GM10266 (cell line): ENCODE results near the gene ASB3.
"Not testable (repeated sequence)": the region's sequence is repeated elsewhere in the genome, so short reads cannot be mapped to it uniquely, and the experiment has no call there.

Experiments used
- DNase-seq: peaks from one replicate; pipeline ENCODE4 v3.0.0; 2012; ENCODE audit errors: extremely low spot score
- TF ChIP-seq, protein P1 (sequence below): IDR thresholded peaks from 2 replicates; pipeline ENCODE4 v1.5.1; 2012; ENCODE audit warnings: mild to moderate bottlenecking, low read depth; ENCODE audit not compliant: control insufficient read depth, insufficient read depth; ENCODE audit errors: missing control alignments

The ASB3 gene

DNA sequence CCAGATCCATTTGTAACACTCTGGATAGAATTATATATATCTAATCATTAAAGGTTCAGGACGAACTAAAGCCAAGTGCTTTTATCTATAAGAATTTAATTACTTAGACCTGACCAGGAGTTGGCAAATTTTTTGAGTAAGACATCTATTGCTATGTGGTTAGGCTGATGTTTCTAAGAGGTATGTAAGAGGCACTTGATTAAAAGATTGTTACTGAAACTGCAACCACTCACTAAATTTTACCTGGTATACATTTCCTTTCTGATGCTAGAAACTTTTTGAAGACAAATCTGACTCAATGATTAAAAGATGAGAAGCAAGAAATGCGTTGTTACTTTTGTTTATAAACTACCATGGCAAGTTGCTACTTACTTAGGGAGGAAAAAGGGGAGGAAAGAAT lies 95.9 kb downstream of the ASB3 start:
- DNase-seq, result no peak

DNA sequence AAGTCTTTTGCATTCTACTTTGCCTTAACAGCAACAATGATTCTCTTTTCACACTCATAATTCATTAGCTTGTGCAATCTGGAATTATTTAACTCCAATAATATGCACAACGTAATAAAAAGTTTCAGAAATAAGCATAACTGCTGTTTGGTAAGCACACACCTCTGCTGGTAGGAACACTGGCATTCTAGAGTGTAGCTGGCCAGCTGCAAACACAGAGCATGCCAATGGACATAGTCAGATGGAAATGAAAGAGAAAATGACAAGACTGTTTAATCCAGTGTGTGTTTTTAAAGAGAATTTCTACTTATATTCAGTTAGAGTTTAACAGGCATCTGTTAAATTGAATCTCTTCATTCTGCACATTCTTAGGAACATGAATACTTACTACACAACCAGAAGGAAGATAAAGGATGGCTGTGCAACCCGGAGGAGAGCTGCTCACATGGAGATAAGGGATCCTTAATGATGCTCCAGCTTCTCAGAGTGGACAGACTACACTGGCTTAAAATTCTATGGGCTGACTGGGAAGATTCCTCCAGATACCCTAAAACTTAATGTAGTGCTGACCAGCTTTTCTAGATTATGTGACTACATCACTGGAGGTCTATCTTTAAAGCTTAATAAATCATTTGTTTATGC lies 113.8 kb downstream of the ASB3 start:
- no peak for DNase-seq
- TF ChIP-seq, protein P1, sequence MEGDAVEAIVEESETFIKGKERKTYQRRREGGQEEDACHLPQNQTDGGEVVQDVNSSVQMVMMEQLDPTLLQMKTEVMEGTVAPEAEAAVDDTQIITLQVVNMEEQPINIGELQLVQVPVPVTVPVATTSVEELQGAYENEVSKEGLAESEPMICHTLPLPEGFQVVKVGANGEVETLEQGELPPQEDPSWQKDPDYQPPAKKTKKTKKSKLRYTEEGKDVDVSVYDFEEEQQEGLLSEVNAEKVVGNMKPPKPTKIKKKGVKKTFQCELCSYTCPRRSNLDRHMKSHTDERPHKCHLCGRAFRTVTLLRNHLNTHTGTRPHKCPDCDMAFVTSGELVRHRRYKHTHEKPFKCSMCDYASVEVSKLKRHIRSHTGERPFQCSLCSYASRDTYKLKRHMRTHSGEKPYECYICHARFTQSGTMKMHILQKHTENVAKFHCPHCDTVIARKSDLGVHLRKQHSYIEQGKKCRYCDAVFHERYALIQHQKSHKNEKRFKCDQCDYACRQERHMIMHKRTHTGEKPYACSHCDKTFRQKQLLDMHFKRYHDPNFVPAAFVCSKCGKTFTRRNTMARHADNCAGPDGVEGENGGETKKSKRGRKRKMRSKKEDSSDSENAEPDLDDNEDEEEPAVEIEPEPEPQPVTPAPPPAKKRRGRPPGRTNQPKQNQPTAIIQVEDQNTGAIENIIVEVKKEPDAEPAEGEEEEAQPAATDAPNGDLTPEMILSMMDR, result no peak

More for the DNA sequence above, 95.9 kb downstream of the ASB3 start:
- TF ChIP-seq, protein P1, result no peak

DNA sequence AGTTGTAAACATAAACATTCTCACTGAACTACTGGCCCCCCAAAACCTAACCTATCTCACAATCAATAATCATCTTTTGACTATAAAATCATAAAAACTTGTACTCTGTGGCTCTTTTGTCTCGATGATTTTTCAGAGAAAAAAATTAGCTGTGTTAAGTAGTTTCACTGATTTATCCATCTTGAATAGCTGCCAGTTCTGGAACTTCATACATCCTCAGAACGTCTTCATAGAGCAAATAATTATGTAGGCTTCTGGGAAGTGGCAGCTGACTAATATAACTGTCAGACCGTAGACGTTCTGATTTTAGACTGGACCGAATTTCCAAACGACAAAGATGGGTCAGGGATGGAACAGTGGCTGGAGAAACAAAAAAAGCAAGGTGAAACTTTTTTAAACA lies 116.4 kb downstream of the ASB3 start:
- DNase-seq, result no peak
- TF ChIP-seq, protein P1, result no peak

DNA sequence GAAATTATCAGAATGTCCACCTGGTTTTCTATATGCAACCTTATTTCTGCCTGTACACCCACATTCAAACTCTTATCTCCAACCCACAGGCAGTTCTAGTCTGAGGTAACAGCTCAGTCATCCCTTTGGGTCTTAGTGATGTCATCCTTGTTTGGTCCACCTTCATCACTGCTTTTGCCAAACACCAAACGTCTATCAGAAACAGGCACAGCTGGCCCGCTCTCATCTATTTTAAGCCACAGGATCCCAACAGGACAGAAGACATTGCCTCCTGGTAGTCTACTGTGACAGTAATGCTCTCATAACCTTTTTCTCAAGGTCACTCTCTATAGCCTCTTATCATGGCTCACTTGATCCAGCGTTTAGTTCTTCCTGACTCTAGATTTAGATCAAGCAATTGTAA lies 118.1 kb downstream of the ASB3 start:
- TF ChIP-seq, protein P1, result no peak
- DNase-seq, result no peak

DNA sequence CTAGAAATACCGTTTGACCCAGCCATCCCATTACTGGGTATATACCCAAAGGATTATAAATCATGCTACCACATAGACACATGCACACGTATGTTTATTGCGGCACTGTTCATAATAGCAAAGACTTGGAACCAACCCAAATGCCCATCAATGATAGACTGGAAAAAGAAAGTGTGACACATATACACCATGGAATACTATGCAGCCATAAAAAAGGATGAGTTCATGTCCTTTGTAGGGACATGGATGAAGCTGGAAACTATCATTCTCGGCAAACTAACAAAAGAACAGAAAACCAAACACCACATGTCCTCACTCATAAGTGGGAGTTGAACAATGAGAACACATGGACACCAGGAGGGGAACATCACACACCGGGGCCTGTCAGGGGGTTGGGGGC lies 119.6 kb downstream of the ASB3 start:
- DNase-seq, result not testable (repeated sequence)

DNA sequence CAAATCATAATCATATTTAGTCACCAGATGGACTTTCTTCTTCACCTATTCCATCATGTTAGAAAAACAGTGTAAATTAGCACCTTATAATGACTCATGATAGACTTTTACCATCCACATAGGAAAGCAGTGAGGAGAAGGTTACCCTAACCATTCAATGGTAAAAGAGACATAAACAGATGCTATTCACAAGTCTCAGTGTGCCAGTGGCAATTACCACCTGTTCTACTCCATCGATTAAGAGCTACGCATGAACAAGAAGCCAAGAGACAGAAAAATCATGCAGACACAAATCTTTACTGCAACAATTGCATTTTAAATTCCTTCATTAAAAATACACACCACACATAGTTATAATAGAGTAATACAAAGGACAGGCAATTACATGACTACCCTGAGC lies 125.9 kb downstream of the ASB3 start:
- TF ChIP-seq, protein P1, result no peak
- no peak for DNase-seq

DNA sequence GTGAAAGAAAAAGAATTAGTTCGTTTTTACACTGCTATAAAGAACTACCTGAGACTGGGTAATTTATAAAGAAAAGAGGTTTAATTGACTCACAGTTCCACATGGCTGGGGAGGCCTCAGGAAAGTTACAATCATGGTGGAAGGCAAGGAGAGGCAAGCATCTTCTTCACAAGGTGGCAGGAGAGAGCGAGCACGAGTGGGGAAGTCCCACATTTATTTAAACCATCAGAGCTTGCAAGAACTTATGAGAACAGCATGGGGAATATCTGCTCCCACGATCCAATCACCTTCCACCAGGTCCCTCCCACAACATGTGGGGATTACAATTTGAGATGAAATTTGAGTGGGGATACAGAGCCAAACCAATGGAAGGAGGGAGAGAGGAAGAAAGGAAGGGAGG lies 128.3 kb downstream of the ASB3 start:
- not testable (repeated sequence) for DNase-seq

DNA sequence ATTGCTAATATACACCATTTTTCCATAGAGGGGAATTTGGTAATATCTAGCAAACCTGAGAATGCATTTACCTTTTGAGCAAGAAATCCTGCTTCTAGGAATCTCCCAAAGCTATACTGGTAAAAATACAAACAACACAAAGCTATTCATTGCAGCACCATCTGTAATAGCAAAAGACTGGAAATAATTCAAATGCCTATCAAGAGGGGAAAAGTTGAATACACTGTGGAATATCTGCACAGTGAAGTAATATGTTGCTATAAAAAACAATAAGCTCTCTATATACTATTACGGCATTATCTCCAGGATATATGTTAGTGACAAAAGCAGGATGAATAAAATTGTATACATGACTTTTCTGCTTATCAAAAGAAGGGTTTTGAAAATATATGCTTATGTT lies 131.5 kb downstream of the ASB3 start:
- TF ChIP-seq, protein P1, result no peak
- no peak for DNase-seq

DNA sequence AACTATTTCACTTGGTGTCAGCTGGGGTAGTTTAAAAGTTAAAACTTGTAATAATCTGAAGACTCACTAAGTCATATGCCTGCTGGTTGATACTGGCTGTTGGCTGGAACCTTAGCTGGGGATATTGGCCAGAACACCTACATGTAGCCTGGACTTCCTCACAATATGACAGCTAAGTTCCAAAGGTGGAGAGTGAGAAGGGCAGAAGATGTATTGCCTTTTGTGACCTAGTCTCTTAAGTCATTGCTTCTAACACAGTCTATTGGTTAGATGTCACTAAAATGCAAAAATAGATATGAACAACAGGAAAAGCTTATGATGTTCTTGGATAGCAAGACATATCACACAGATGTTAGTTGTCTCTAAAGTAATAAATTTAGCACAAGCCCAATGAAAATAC lies 132.4 kb downstream of the ASB3 start:
- TF ChIP-seq, protein P1, result no peak
- no peak for DNase-seq
